Activated T-cell treated with anti-CD3 and anti-CD28 coated beads for 24 hours (primary cell): ENCODE data around the gene VWF.
"Not testable (repeated sequence)": the region's sequence is repeated elsewhere in the genome, so short reads cannot be mapped to it uniquely, and the experiment has no call there.

Experiments used
- DNase-seq: peaks from one replicate; pipeline ENCODE4 v3.0.0-alpha.2; 2020; ENCODE audit warnings: low read depth

The VWF gene

GRCh38 chr12:6124411-6125309 is at the start of gene VWF:
Gene VWF (minus strand): TSS chr12:6124670. CDS start chr12:6123196, 1,474 bp downstream.
- no peak for DNase-seq

- DNase-seq: no peak
Observed at GRCh38 chr12:6172862-6173261, 48.4 kb upstream of the VWF start.

- DNase-seq: no peak
Observed at GRCh38 chr12:6172086-6172485, 47.6 kb upstream of the VWF start.

- no peak for DNase-seq
Observed at GRCh38 chr12:6171409-6172015, 47.0 kb upstream of the VWF start.

GRCh38 chr12:6167327-6168280 is 43.1 kb upstream of the VWF start:
- peak; percentile 73 for DNase-seq

GRCh38 chr12:6166808-6167207 is 42.3 kb upstream of the VWF start:
- no peak for DNase-seq

GRCh38 chr12:6165395-6165794 is 40.9 kb upstream of the VWF start:
- DNase-seq: no peak

- DNase-seq: no peak
Observed at GRCh38 chr12:6163416-6164060, 39.1 kb upstream of the VWF start.

- no peak for DNase-seq
Observed at GRCh38 chr12:6161124-6161882, 36.8 kb upstream of the VWF start.

GRCh38 chr12:6160049-6160649 is 35.7 kb upstream of the VWF start:
- DNase-seq: not testable (repeated sequence)

GRCh38 chr12:6159166-6160011 is 34.9 kb upstream of the VWF start:
- not testable (repeated sequence) for DNase-seq

- DNase-seq: no peak
Observed at GRCh38 chr12:6158749-6159148, 34.3 kb upstream of the VWF start.

- DNase-seq: no peak
Observed at GRCh38 chr12:6158255-6158654, 33.8 kb upstream of the VWF start.

GRCh38 chr12:6157482-6157881 is 33.0 kb upstream of the VWF start:
- no peak for DNase-seq

- DNase-seq: no peak
Observed at GRCh38 chr12:6154730-6155459, 30.4 kb upstream of the VWF start.

GRCh38 chr12:6148722-6149121 is 24.3 kb upstream of the VWF start:
- not testable (repeated sequence) for DNase-seq

GRCh38 chr12:6148061-6148460 is 23.6 kb upstream of the VWF start:
- no peak for DNase-seq

GRCh38 chr12:6146951-6147350 is 22.5 kb upstream of the VWF start:
- no peak for DNase-seq

- DNase-seq: no peak
Observed at GRCh38 chr12:6146509-6146908, 22.0 kb upstream of the VWF start.
